Measurements from ENCODE around the gene CACNA2D3. TPM values are rescaled to one million over a fixed set of nuclear protein-coding genes. Genes with fewer than 3 reads are reported as not detected.

The CACNA2D3 gene
- total RNA-seq, 2 donors from 2014 or later = 0.97 TPM; not detected in 1

DNA sequence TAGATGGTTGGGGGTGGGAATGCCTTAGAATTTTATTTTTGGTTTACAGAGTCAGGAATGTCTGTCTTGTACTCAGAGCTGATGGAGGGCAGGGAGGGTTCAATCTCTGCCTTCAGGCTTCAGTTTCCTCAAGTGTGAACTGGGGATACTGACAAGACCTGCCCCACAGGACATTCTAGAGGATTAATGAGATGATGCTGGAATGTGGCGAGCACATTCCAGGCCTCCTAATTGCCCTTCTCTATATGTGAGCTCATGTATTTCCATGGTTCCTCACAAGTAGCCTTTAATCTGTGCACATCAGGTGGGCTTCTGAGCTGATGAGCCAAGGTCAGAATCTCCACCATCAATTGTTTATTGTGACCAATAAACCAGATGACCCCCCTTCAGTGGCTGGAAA is 90.4 kb downstream of the CACNA2D3 start:
- Mint-ChIP-seq H3K27ac (no peak overlapping the region), H3K4me3 (no peak overlapping the region), H3K27me3 (ENCODE audit: insufficient read depth) (peaks cover 2% of the 10 kb centered on the region), H3K4me1 (no peaks in the 10 kb centered on the region), H3K36me3 (ENCODE audit: low read depth) (no peaks in the 10 kb centered on the region), H3K9me3 (peaks cover 3% of the 10 kb centered on the region)
- Histone ChIP-seq H3K27me3 (ENCODE audit: control insufficient read depth, insufficient read depth, low read length, poor library complexity, severe bottlenecking) (no peaks in the 10 kb centered on the region), H3K4me1 (ENCODE audit: control insufficient read depth, insufficient read depth, low read length) (no peaks in the 10 kb centered on the region), H3K4me3 (ENCODE audit: low read length) (no peak overlapping the region), H3K9me3 (ENCODE audit: control insufficient read depth, low read length) (peaks cover 6% of the 10 kb centered on the region), H3K9ac (ENCODE audit: extremely low read depth, low read length, poor library complexity, severe bottlenecking) (no peak overlapping the region), H3K36me3 (ENCODE audit: control insufficient read depth, insufficient read depth, low read length) (no peaks in the 10 kb centered on the region), H3K27ac (ENCODE audit: low read depth, low read length) (no peak overlapping the region)
- no peak for DNase-seq
- TF ChIP-seq, protein P1, sequence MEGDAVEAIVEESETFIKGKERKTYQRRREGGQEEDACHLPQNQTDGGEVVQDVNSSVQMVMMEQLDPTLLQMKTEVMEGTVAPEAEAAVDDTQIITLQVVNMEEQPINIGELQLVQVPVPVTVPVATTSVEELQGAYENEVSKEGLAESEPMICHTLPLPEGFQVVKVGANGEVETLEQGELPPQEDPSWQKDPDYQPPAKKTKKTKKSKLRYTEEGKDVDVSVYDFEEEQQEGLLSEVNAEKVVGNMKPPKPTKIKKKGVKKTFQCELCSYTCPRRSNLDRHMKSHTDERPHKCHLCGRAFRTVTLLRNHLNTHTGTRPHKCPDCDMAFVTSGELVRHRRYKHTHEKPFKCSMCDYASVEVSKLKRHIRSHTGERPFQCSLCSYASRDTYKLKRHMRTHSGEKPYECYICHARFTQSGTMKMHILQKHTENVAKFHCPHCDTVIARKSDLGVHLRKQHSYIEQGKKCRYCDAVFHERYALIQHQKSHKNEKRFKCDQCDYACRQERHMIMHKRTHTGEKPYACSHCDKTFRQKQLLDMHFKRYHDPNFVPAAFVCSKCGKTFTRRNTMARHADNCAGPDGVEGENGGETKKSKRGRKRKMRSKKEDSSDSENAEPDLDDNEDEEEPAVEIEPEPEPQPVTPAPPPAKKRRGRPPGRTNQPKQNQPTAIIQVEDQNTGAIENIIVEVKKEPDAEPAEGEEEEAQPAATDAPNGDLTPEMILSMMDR (conservative IDR thresholded peaks at IDR 0.05) = no peak
- WGBS, 2 experiments (ENCODE audit: insufficient coverage in 1 of 2, insufficient read length in 1 of 2) = 96% methylated on average over 1 of the region's 1 CpG; no CpG with 5 or more reads in 1 of the 2 experiments

GRCh38 chr3:54213907-54214306 is 91.6 kb downstream of the CACNA2D3 start:
- Mint-ChIP-seq H3K4me1 (no peaks in the 10 kb centered on the region), H3K36me3 (ENCODE audit: low read depth) (no peaks in the 10 kb centered on the region), H3K27me3 (ENCODE audit: insufficient read depth) (peaks cover 2% of the 10 kb centered on the region), H3K9me3 (peaks cover 3% of the 10 kb centered on the region), H3K27ac (no peak overlapping the region), H3K4me3 (no peak overlapping the region)
- Histone ChIP-seq H3K4me1 (ENCODE audit: control insufficient read depth, insufficient read depth, low read length) (no peaks in the 10 kb centered on the region), H3K9me3 (ENCODE audit: control insufficient read depth, low read length) (peaks cover 6% of the 10 kb centered on the region), H3K27me3 (ENCODE audit: control insufficient read depth, insufficient read depth, low read length, poor library complexity, severe bottlenecking) (no peaks in the 10 kb centered on the region), H3K9ac (ENCODE audit: extremely low read depth, low read length, poor library complexity, severe bottlenecking) (no peak overlapping the region), H3K36me3 (ENCODE audit: control insufficient read depth, insufficient read depth, low read length) (no peaks in the 10 kb centered on the region), H3K4me3 (ENCODE audit: low read length) (no peak overlapping the region), H3K27ac (ENCODE audit: low read depth, low read length) (no peak overlapping the region)
- WGBS, 2 experiments (ENCODE audit: insufficient coverage in 1 of 2, insufficient read length in 1 of 2) = 90% methylated on average over 2 of the region's 2 CpGs; no CpG with 5 or more reads in 1 of the 2 experiments
- TF ChIP-seq, protein P1 (conservative IDR thresholded peaks at IDR 0.05) = no peak
- DNase-seq = no peak

DNA sequence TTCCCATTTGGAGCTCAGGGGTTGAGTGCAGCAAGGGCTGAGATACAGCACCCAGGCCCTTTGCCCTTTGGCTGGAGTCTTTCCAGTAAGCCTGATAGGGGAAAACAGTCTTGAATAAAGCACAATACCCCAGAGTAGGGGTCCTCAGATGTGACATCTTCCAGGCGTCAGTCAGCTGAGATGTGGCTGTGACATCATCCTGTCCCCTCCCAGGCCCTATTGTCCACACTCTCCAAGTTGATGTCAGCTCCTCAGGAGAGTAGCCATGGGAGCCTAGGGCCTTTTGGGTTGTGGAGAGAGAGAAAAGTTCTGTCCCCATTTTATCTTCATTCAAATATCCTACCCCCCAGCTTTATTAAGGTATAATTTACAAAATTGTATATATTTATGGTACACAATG is 92.5 kb downstream of the CACNA2D3 start:
- Mint-ChIP-seq H3K4me3 (no peak overlapping the region), H3K27me3 (ENCODE audit: insufficient read depth) (peaks cover 2% of the 10 kb centered on the region), H3K4me1 (no peaks in the 10 kb centered on the region), H3K9me3 (peaks cover 3% of the 10 kb centered on the region), H3K36me3 (ENCODE audit: low read depth) (no peaks in the 10 kb centered on the region), H3K27ac (no peak overlapping the region)
- no peak overlapping the region for H3K4me3 ChIP-seq (ENCODE audit: low read length)
- WGBS, 2 experiments (ENCODE audit: insufficient coverage in 1 of 2, insufficient read length in 1 of 2) = 82% methylated on average over 1 of the region's 1 CpG; no CpG with 5 or more reads in 1 of the 2 experiments
- no peak overlapping the region for H3K27ac ChIP-seq (ENCODE audit: low read depth, low read length)
- peaks cover 6% of the 10 kb centered on the region for H3K9me3 ChIP-seq (ENCODE audit: control insufficient read depth, low read length)
- TF ChIP-seq, protein P1 (conservative IDR thresholded peaks at IDR 0.05) = no peak
- H3K9ac ChIP-seq (ENCODE audit: extremely low read depth, low read length, poor library complexity, severe bottlenecking) = no peak overlapping the region
- no peaks in the 10 kb centered on the region for H3K4me1 ChIP-seq (ENCODE audit: control insufficient read depth, insufficient read depth, low read length)
- H3K36me3 ChIP-seq (ENCODE audit: control insufficient read depth, insufficient read depth, low read length) = no peaks in the 10 kb centered on the region
- H3K27me3 ChIP-seq (ENCODE audit: control insufficient read depth, insufficient read depth, low read length, poor library complexity, severe bottlenecking) = no peaks in the 10 kb centered on the region
- DNase-seq = no peak

Data from endodermal cell (in vitro differentiated cells).